Measurements from ENCODE around the gene ASXL1. TPM values are rescaled to one million over a fixed set of nuclear protein-coding genes. Genes with fewer than 3 reads are reported as not detected.

Gene ASXL1
- total RNA-seq, 1 experiment from 2014 or later: 52.2 TPM

DNA sequence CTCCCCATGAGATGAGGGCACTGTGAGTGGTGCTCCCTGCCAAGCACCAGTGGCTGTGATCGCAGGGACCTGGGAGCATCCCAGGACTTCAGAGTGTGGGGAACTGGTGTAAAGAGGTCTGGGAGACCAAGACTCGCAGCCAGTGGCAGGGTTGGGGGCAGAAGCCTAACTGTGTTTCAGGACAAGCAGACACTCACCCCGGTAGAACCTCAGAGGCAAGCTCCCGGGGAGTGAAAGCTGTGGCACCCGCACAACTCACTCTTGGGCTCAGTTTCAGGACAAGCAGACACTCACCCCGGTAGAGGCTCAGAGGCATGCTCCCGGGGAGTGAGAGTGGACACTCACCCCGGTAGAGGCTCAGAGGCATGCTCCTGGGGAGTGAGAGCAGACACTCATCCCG, 112.8 kb downstream of the ASXL1 start (continued):
- TF ChIP-seq, protein P1, sequence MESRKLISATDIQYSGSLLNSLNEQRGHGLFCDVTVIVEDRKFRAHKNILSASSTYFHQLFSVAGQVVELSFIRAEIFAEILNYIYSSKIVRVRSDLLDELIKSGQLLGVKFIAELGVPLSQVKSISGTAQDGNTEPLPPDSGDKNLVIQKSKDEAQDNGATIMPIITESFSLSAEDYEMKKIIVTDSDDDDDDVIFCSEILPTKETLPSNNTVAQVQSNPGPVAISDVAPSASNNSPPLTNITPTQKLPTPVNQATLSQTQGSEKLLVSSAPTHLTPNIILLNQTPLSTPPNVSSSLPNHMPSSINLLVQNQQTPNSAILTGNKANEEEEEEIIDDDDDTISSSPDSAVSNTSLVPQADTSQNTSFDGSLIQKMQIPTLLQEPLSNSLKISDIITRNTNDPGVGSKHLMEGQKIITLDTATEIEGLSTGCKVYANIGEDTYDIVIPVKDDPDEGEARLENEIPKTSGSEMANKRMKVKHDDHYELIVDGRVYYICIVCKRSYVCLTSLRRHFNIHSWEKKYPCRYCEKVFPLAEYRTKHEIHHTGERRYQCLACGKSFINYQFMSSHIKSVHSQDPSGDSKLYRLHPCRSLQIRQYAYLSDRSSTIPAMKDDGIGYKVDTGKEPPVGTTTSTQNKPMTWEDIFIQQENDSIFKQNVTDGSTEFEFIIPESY (IDR thresholded peaks at IDR 0.05; ENCODE audit: extremely low read depth, insufficient replicate concordance, low read length): no peak
- no peak for TF ChIP-seq CEBPB (IDR thresholded peaks at IDR 0.05; ENCODE audit: low read depth)

DNA sequence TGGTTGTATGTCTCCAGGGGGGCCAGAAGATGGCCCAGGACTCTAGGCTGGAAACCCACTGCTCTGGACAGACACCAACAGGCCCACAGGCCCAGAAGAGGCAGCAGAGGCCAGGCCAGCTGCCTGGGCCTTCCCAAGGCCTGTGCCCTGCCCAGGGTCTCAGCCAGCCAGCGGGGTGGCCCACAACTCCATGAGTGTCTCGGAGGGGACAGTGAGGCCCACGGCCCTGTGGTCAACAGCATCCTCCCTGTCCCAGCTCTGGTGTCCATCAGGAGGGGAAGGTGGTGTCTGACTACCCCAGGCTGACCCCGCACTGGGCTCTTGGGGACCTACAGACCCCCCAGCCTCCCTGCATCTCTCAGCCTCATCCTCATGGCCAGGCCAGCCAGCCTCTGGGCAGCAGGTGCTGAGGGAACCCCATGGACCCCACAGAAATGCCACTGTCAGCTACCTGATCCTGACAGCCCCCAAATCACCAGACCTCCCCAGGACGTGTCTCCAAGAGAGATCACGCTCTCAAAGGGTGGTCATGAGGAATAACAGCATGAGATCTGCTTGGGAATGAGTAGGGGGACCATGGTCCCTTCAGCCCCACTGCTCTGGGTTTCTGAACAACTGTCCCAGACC, 114.6 kb downstream of the ASXL1 start:
- Histone ChIP-seq H3K4me3 (replicated peaks in 1 of 2; ENCODE audit: low read depth in 1 of 2, low read length in 2 of 2) (no peak overlapping the region), H3K9me3 (ENCODE audit: control insufficient read depth in 1 of 2, insufficient read depth in 1 of 2, low read depth in 1 of 2, low read length in 2 of 2) (no peaks in the 10 kb centered on the region), H3K79me2 (ENCODE audit: insufficient read depth, low read length) (no peaks in the 10 kb centered on the region), H3K9ac (ENCODE audit: low read length) (no peak overlapping the region), H3K4me1 (ENCODE audit: control insufficient read depth in 1 of 2, insufficient read depth in 2 of 2, low read length in 2 of 2) (peaks cover 0 to 9% of the 10 kb centered on the region in 2 experiments; a peak in 1 of 4 replicates), H3K27ac (ENCODE audit: low read depth, low read length) (no peak overlapping the region), H3K4me2 (ENCODE audit: low read length) (no peak overlapping the region), H2AFZ (ENCODE audit: low read depth, low read length, poor library complexity, severe bottlenecking) (no peak overlapping the region), H4K20me1 (ENCODE audit: insufficient read depth) (no peaks in the 10 kb centered on the region), H3K9me2 (ENCODE audit: insufficient read depth) (no peaks in the 10 kb centered on the region), H3K36me3 (ENCODE audit: control insufficient read depth in 1 of 2, insufficient read depth in 2 of 2, low read length in 2 of 2) (no peaks in the 10 kb centered on the region), H3K27me3 (ENCODE audit: insufficient read depth, low read length) (no peaks in the 10 kb centered on the region)
- ATAC-seq: no peak
- RAD21 ChIA-PET (ENCODE audit: low non-redundant PET in 1 of 2, low total read pairs in 2 of 2, uncharacterized antibody in 2 of 2, unreplicated experiment in 2 of 2): no interaction called here
- POLR2A ChIA-PET: no interaction called here
- intact Hi-C loops (cut with micrococcal nuclease): no loop called here
- no TSS peak for BruUV-seq (replicated peaks)
- CTCF ChIA-PET: no interaction called here
- DNase-seq (ENCODE audit: low read depth, low spot score): no peak
- TF ChIP-seq, protein P1 (IDR thresholded peaks at IDR 0.05; ENCODE audit: extremely low read depth, insufficient replicate concordance, low read length): no peak
- no peak for TF ChIP-seq POLR2AphosphoS5 (IDR thresholded peaks at IDR 0.05; ENCODE audit: low read depth, low read length)
- TF ChIP-seq SIN3A (IDR thresholded peaks at IDR 0.05; ENCODE audit: low read depth): no peak
- TF ChIP-seq, protein P2, sequence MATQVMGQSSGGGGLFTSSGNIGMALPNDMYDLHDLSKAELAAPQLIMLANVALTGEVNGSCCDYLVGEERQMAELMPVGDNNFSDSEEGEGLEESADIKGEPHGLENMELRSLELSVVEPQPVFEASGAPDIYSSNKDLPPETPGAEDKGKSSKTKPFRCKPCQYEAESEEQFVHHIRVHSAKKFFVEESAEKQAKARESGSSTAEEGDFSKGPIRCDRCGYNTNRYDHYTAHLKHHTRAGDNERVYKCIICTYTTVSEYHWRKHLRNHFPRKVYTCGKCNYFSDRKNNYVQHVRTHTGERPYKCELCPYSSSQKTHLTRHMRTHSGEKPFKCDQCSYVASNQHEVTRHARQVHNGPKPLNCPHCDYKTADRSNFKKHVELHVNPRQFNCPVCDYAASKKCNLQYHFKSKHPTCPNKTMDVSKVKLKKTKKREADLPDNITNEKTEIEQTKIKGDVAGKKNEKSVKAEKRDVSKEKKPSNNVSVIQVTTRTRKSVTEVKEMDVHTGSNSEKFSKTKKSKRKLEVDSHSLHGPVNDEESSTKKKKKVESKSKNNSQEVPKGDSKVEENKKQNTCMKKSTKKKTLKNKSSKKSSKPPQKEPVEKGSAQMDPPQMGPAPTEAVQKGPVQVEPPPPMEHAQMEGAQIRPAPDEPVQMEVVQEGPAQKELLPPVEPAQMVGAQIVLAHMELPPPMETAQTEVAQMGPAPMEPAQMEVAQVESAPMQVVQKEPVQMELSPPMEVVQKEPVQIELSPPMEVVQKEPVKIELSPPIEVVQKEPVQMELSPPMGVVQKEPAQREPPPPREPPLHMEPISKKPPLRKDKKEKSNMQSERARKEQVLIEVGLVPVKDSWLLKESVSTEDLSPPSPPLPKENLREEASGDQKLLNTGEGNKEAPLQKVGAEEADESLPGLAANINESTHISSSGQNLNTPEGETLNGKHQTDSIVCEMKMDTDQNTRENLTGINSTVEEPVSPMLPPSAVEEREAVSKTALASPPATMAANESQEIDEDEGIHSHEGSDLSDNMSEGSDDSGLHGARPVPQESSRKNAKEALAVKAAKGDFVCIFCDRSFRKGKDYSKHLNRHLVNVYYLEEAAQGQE (IDR thresholded peaks at IDR 0.05; ENCODE audit: low read depth): no peak
- no peak for TF ChIP-seq ELF1 (IDR thresholded peaks at IDR 0.05; ENCODE audit: borderline replicate concordance, low read depth)
- TF ChIP-seq CEBPB (IDR thresholded peaks at IDR 0.05; ENCODE audit: low read depth): no peak
- TF ChIP-seq, protein P3, sequence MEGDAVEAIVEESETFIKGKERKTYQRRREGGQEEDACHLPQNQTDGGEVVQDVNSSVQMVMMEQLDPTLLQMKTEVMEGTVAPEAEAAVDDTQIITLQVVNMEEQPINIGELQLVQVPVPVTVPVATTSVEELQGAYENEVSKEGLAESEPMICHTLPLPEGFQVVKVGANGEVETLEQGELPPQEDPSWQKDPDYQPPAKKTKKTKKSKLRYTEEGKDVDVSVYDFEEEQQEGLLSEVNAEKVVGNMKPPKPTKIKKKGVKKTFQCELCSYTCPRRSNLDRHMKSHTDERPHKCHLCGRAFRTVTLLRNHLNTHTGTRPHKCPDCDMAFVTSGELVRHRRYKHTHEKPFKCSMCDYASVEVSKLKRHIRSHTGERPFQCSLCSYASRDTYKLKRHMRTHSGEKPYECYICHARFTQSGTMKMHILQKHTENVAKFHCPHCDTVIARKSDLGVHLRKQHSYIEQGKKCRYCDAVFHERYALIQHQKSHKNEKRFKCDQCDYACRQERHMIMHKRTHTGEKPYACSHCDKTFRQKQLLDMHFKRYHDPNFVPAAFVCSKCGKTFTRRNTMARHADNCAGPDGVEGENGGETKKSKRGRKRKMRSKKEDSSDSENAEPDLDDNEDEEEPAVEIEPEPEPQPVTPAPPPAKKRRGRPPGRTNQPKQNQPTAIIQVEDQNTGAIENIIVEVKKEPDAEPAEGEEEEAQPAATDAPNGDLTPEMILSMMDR (IDR thresholded peaks at IDR 0.05 in 2 of 3, conservative IDR thresholded peaks at IDR 0.05 in 1 of 3; ENCODE audit: borderline replicate concordance in 1 of 3, insufficient read depth in 1 of 3, low read depth in 2 of 3, low read length in 2 of 3): no peak
- no peak for TF ChIP-seq CBX3 (IDR thresholded peaks at IDR 0.05; ENCODE audit: low read depth)
- TF ChIP-seq EZH2phosphoT487 (IDR thresholded peaks at IDR 0.05; ENCODE audit: borderline replicate concordance): no peak
- TF ChIP-seq JUND (IDR thresholded peaks at IDR 0.05): no peak
- no peak for TF ChIP-seq YY1 (IDR thresholded peaks at IDR 0.05; ENCODE audit: extremely low read depth, insufficient replicate concordance, low read depth, low read length)
- no peak for TF ChIP-seq EZH2 (IDR thresholded peaks at IDR 0.05)
- no peak for TF ChIP-seq ZFX (IDR thresholded peaks at IDR 0.05)
- no peak for TF ChIP-seq POLR2A (IDR thresholded peaks at IDR 0.05; ENCODE audit: borderline replicate concordance, extremely low read depth, insufficient read depth, insufficient read length)
- TF ChIP-seq SRF (IDR thresholded peaks at IDR 0.05; ENCODE audit: low read depth): no peak
- TF ChIP-seq SP1 (IDR thresholded peaks at IDR 0.05; ENCODE audit: low read depth): no peak
